GM21515 (cell line): ENCODE results near the gene AOPEP.
"Not testable (repeated sequence)": the region's sequence is repeated elsewhere in the genome, so short reads cannot be mapped to it uniquely, and the experiment has no call there.

Source experiments
- ATAC-seq: cut with Tn5 transposase; IDR thresholded peaks from one replicate; pipeline ENCODE4 v1.9.1; 2021; ENCODE audit not compliant: unreplicated experiment

Gene AOPEP

DNA sequence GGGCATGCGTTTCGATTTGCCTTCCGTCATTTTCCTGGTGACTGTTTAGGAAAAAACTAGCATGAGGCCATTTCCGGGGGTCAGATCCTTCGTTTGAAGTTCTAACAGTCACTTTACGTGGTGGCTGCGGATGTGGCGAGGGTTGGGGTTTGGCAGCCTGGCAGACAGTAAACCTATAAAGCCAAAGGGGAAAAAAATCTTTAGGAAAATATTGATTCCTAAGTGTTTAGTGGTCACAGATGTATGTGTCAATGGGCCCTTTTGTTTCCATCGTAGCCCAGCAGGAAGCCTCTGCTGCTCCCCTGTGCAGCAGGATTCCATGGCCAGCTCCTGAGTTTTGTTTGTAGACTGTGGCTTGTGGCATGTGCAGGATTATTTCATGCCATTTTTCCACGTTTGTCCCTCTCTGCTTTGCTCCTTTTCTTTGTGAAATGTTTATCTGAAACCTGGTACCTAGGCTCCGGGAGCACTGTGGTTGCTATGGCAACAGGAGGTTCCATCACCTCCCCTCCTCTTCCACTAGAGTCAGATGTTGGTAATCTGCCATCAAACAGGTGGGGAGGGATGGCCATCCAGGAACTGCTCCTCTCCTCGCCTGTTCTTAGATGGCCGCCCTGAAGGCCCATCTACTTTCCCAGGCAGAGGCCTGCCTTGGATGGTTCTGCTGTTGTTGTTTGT is 202.3 kb downstream of the AOPEP start:
- no peak for ATAC-seq

DNA sequence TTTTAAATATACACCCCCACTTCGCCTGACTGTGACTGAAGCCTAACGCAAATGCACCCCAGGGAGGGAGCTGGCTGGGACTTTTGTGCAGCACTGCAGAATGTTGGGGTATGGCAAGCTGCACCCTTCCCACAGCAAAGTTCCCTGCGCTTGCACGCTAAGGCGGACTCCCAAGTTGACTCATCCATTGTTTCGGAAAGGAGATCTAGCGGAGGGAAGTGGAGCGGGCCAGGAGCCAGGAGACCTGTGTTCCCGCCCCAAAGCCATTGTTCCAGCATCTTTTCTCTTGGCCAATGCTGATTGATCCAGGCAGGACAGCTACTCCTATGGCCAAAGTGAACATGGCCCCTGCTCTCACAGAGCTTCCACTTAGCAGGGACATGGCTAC is 202.9 kb downstream of the AOPEP start:
- no peak for ATAC-seq

DNA sequence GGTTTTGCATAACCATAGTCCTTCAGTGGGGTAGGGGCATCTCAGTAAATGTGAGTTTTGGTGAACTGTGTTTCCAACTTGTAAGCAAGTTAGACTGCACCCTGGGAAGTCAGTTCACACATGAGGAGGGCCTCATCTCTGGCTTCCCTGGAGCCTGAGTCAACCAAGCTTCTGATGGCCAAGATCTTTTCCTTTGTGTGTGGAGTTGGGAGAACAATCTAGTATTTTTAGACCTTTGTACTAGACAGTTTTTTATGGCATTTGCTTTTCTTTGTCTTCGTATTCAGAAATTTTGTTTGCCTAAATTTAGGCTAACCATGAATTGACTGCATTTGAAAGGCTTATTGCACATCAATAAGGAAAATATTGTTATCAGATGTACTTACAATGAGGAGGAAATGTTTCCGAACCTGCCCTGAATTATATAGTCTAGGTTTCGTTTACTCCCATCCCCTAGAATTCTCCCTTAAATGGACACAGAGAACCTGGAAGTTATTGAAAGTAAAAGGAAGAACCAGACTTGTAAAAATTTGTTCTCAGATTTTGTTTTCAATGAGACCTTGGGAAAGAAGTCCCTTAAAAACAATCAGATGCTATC is 204.6 kb downstream of the AOPEP start:
- no peak for ATAC-seq

DNA sequence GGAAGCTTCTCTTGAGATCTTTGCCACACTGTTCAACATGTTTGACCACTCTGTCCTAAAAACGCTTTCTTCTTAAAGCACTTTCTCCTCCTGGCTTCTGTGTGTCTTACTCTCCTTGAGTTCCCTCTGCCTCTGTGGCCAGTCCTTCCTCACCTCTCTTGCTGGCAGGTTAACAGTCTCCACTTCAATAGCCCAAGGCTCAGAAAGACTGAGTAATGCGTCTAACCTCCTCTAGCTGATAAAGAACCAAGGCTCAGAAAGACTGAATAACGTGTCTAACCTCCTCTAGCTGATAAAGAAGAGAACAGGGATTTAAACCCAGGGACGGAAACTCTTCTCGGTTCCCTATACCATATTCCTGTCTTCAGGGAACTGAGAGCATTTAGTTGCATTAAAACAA is 205.2 kb downstream of the AOPEP start:
- no peak for ATAC-seq

DNA sequence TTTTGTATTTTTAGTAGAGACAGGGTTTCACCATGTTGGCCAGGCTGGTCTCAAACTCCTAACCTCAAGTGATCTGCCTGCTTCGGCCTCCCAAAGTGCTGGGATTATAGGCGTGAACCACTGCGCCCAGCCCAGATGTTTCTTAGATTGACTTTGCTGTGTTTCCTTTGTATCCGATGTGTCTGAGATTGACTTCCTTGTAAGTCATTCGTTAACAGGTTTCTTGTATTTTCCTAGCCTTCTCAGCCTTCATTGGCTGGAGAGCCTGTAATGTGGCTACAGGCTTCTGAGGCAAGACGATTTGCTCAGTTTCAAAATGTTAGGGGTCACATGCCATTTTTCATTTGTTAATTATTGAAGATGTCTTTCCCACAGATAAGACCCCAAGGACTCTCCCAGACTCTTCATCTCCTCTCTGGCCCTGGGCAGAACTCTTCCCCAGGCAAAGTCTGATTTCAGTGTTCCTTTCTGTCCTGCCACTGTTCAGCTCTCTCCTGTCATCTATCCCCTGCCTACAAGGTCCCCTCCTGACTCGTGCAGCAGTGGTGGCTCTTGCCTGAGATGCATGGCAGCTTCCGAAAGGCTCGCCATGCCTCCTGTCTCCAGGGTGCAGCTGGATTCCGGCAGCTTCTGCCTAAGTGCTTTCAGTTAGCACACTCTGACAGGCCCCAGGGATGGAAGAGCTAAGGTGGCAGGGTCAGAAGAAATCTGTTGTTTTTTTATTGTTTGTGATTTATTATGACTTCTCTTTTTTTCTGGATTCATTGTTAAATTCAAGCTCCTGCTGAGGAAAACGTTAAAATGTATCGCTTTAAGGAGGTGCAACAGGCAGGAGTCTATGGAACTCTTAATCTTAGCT is 206.4 kb downstream of the AOPEP start:
- ATAC-seq = no peak

DNA sequence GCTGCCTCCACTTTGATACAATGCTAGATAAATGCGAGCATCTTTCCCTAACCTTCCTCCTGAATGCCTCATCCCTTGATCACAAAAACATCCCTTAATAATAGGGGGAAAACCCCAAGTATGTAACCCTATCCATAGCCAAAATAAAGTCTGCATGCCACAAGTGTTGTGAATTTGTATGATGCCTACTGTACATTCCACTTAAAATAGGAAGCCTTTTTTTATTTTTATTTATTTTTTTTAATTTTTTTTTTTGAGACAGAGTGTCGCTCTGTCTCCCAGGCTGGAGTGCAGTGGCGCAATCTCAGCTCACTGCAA is 207.0 kb downstream of the AOPEP start:
- ATAC-seq = no peak

DNA sequence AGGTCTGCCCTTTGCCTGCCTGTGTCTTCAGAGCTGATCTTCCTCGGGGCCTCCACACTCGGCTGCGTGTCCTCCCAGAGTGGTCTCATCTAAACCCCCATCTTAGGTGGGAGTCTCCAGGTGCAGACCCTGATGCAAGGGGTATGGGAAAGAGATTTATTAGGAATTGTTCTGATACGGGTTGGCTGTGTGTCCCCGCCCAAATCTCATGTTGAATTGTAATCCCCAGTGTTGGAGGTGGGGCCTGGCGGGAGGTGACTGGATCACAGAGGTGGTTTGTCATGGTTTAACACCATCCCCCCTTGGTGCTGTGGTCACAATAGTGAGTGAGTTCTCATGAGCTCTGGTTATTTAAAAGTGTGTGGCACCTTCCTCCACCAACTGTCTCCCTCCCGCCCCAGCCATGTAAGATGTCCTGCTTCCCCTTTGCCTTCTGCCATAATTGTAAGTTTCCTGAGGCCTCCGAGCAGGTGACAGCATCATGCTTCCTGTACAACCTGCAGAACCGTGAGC is 208.4 kb downstream of the AOPEP start:
- no peak for ATAC-seq

DNA sequence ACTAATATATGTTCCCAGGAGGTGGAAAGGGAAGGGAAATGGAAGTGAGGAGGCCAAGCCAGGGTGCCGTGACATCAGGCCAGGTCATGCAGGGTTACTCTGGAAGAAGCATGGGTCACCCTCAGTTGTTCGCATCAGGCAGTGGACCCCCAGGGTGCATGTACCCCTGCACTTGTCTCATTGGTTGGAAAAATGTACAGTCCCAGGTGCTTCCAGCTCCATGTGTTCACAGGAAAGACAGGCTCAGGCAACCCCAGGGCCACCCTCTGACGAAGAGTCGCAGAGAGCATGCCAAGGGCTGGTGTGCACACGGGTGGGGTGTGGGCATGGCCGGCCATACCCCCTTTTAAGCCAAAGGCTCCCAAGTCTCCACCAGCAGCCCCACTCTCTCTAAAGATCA is 208.9 kb downstream of the AOPEP start:
- no peak for ATAC-seq

DNA sequence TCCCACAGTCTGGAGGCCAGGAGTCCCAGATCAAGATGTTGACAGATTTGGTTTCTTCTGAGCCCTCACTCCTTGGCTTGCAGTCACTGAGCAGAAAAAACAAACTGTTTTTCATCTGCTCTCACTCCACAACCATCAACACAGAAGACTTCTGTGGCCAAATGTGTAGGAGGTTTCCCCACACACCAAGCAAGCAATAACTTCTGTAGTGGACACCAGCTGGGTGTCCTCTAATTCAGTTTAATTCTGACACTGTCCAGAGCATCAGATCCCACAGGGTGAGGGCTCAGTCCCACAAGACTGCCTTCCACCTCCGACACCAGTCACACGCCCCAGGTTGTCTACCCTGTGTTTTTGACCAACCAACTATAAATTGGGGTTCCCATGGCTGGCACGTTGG is 209.9 kb downstream of the AOPEP start:
- ATAC-seq = no peak

DNA sequence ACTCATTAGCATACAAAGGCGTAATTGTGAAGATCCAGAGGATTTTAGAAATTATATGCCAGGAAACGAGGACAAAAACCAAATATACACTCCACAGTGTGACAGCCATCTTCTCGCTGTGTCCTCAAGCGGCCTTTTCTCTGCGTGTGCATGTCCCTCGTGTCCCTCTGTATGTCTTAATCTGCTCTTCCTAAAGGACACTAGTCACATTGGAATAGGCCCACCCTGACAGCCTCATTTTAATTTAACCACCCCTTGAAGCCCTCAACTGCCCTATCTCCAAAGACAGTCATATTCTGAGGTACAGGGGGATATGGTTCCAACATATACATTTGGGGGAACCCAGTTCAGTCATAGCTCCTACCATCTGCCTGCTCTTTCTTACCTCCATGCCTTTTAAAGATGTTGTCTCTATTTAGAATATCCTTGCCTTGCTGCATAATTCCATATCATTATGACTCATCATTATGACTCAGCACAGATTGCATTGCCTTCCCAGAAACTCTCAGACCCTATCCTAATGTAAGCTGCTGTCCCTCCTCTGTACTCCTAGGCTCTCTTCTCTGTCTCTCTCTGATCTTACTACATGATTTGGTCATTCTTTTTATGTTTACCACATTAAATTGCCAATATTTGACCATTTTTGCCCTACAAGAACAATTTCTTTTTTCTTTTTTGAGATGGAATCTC is 210.9 kb downstream of the AOPEP start:
- no peak for ATAC-seq

DNA sequence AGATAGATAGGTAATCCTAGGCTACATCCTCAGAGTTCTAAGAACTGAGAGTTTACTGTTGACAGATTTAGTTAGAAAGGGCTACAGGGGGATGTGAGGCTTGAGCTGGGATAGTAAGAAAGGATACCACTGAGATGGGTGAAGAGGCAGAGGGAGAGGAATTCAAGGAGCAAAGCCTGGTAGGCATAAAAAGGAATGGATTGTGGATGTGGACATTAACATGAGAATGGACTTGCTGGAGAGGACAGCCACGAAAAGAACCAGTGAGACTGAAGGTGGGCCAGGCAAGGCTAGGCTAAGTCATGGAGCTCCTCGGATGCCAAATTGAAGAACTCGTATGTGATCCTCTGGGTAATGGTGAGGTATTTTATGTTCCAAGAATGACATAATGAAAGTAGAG is 211.9 kb downstream of the AOPEP start:
- ATAC-seq = no peak

DNA sequence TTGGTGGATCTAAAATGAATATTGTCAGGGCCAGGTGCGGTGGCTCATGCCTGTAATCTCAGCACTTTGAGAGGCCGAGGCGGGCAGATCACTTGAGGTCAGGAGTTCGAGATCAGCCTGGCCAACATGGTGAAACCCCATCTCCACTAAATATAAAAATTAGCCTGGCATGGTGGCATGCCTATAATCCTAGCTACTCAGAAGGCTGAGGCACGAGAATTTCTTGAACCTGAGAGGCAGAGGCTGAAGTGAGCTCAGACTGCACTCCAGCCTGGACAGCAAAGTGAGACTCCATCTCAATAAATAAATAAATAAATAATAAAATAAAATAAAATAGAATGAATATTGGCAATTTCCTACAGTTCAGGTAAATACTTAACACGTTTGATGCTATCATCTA is 213.8 kb downstream of the AOPEP start:
- not testable (repeated sequence) for ATAC-seq

DNA sequence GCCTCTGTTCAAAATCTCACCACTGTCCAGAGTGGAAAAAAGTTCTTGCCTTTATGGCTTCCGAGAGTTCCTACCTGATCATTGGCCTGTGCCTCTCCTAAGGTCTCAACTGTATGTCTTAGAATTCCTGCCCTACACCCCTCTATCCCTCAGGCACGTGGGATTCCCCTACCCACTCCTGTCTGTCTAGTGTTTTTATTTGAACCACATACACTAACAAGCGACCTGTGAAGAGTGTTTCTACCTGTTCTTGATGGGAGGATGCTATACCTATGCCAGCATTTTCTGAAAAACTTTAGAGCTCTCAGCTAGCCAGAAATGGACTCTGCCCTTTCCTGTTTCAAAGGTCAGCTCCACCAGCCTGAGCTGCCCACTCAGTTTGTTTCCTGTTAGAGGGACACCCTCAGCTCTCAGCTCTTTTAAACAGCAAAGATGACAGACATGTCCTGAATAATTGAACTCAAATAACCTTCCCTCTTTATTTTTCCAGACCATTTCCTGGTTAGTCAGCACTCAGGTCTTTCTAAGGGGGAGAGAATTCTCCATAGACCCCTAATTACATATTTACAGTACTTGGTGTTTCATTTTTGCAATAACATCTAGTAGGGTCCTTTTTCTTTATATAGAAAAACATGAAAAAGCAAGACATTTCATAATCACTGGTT is 214.8 kb downstream of the AOPEP start:
- ATAC-seq = no peak

DNA sequence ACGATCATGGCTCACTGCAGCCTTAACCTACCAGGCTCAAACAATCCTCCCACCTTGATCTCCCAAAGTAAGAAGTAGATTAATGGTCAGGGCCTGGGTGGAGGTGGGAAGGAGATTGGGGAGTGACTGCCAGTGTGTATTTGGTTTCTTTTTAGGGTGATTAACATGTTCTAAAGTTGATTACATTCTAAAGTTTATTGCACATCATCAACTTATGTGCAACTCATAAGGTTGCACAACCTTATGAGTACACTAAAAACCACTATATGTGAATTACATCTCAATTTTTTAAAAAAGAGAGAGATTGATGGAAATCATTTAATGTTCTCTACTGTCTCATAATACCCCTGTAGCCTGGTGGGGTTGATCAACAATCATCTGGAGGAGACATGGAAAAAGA is 218.1 kb downstream of the AOPEP start:
- no peak for ATAC-seq

DNA sequence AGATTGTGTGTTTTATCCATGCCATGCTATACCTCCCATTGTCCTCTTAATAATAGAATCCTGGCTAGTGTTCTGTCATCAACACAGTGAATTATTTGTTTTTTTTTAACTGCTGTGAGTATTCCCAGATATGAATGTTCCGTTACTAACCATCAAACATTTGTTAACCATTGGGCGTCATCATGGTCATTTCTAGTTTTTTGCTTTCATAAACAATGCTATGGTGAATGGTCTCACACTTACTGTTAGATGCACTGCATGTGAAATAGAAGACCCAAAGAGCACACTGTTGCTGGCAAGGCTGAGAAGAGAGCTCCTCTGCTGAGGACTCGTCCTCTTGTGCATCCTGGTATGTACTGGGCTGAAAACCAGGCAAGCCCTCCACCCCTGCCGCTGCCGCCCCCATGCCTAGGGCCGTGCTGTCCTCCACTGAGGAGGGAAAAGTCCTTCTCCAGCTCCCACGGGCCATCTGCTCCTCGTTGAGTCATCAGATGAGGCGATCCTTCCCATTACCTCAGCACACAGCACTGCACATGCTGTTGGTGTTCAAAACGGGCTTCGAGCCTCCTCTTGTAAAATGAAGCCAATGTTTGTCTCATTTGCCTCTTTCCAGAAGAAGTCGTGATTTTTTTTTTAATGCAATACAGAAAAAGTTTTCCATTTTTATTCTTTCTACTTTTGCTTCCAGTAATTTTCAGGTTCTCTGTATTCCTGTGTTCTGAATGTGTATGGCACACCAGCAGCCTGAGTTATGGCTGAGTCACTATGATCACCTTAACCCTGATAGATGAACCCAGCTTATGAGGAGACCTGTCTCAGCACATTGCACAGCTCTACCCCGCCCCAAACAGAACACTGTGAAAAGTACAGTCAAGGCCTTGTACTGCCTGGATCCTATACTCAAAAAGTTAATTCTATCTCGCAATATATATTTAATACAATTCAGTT is 219.0 kb downstream of the AOPEP start:
- ATAC-seq = no peak

DNA sequence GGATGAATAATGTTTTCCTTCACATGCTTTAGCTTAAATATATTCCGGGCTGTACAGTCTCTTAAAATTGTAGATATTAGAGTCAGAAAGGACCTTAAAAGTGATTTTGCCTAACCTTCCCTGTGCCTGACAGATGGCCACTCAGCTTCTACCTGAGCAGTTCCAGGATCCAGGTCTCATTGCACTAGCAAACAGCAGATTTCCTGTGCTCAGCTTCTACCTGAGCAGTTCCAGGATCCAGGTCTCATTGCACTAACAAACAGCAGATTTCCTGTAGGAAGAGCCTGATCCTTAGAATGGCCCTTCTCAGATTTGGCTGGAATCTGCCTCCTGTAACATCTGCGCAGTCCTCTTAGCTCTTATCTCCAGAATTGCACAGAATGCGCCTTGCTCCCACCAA is 219.8 kb downstream of the AOPEP start:
- no peak for ATAC-seq

DNA sequence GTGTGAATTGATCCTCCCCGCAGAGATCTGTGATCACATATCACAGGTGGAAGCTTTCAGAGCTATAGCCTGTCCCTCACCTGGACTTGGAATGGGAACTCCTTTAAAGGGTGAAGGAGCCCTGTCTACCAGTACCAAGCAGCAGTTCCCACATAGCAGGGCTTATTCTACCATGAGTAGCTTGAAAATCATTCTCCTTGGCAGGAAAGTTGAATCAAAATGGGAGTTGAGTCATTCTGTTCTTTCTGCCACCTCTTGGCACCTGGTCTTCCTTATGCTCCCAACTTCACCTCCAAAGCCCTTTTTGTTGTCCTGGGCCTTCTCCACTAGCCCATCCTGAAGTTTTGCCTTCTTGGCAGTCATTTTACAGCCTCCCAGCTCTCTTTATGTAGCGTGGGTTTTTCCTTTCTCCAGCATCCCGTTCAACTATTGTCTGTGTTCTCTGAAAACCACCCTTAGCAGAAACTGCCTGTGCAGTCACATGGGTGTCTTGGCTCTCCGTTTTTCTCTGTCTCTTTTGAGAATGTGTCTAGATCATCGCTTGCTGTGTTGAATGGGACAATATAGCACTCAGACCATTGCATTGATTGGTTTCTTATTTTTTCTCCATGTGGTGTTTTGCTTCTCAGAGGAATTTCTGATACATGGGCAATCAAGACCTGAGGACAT is 222.2 kb downstream of the AOPEP start:
- no peak for ATAC-seq

DNA sequence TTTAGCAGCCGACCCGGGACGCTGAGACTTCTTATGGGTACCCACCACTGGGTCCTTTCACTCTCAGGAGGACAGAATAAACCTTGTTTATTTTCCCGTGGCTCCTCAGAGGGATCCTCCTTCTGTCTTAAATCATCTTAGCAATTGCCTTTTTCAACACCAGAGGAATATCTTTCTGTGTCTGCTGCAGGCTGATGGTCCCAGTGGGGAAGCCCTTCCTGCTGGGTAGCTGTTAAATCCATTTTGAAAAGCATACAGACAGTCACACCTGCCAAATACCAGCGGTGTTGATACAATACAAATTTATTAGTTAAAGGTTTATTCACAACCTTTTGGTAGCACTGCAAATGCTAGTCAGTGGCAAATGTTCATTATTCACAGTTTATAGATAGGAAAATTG is 222.9 kb downstream of the AOPEP start:
- ATAC-seq = no peak

DNA sequence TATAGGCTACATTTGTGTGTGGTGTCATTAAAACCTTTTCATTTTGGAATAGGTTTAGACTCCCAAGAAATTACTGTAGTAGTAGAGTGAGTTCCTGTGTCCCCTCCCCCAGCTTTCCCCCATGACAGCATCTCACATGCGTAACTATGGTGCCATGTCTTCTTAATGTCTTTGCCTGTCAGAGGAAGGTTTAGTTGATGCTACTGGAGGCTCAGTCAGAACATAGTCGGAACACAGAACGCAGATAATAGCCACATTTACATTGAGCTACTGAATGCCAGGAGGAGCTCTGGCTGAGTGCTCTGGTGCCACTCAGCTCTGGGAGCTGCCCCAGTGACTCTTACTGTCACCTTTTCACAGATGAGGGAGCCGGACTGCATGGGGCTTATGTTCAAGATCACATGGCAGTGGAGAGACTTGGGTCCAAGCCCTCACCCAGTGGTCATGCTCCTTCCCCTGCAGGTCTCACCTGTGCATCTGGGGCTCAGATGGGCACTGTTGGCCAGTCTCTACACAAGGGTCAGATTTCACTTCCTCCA is 223.6 kb downstream of the AOPEP start:
- ATAC-seq = no peak
